ENCODE results near the gene DNA2.

DNA sequence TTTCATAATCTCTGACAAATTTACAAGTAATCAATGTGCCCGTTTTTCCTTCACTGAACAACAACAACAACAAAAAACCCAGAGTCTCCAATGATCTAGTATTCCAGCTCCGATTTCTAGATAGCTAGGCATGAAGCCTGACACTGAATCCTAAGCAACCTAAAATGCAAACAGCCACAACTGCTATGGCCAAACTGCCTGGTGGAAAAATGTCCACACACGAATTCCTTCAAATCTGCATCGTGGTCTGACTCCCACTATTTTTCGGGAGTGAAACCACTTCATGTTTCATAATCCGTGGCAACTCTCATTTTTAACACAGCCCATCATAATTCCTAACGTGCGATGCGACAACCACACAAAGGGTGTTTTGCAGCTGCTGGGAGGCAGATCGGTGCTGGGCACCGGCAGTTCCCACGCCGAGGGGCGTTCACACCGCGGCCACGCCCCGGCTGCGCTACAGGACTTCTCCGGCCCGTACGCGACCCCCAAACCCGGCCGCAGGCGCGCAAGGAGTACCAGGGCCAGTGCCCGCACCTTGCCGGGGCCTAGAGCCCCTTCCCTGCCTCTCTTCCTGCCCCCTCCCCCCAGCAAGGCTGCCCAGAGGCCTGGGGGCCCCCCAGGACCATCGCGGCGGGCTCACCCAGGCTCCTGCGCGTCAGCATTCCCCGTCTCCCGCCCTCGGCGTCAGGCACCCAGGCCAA is 65.5 kb downstream of the DNA2 start:
- TF ChIP-seq POLR2AphosphoS5 (IDR thresholded peaks at IDR 0.05; ENCODE audit: low read depth) = no peak
- TF ChIP-seq, protein P1, sequence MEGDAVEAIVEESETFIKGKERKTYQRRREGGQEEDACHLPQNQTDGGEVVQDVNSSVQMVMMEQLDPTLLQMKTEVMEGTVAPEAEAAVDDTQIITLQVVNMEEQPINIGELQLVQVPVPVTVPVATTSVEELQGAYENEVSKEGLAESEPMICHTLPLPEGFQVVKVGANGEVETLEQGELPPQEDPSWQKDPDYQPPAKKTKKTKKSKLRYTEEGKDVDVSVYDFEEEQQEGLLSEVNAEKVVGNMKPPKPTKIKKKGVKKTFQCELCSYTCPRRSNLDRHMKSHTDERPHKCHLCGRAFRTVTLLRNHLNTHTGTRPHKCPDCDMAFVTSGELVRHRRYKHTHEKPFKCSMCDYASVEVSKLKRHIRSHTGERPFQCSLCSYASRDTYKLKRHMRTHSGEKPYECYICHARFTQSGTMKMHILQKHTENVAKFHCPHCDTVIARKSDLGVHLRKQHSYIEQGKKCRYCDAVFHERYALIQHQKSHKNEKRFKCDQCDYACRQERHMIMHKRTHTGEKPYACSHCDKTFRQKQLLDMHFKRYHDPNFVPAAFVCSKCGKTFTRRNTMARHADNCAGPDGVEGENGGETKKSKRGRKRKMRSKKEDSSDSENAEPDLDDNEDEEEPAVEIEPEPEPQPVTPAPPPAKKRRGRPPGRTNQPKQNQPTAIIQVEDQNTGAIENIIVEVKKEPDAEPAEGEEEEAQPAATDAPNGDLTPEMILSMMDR (IDR thresholded peaks at IDR 0.05; ENCODE audit: insufficient read depth, low read length) = no peak
- TF ChIP-seq, protein P2, sequence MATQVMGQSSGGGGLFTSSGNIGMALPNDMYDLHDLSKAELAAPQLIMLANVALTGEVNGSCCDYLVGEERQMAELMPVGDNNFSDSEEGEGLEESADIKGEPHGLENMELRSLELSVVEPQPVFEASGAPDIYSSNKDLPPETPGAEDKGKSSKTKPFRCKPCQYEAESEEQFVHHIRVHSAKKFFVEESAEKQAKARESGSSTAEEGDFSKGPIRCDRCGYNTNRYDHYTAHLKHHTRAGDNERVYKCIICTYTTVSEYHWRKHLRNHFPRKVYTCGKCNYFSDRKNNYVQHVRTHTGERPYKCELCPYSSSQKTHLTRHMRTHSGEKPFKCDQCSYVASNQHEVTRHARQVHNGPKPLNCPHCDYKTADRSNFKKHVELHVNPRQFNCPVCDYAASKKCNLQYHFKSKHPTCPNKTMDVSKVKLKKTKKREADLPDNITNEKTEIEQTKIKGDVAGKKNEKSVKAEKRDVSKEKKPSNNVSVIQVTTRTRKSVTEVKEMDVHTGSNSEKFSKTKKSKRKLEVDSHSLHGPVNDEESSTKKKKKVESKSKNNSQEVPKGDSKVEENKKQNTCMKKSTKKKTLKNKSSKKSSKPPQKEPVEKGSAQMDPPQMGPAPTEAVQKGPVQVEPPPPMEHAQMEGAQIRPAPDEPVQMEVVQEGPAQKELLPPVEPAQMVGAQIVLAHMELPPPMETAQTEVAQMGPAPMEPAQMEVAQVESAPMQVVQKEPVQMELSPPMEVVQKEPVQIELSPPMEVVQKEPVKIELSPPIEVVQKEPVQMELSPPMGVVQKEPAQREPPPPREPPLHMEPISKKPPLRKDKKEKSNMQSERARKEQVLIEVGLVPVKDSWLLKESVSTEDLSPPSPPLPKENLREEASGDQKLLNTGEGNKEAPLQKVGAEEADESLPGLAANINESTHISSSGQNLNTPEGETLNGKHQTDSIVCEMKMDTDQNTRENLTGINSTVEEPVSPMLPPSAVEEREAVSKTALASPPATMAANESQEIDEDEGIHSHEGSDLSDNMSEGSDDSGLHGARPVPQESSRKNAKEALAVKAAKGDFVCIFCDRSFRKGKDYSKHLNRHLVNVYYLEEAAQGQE (IDR thresholded peaks at IDR 0.05; ENCODE audit: insufficient replicate concordance, low read depth) = no peak
- TF ChIP-seq GABPA (IDR thresholded peaks at IDR 0.05; ENCODE audit: low read depth) = no peak

All from HL-60 (cell line).